Kidney glomerular epithelial cell (primary cell): Measurements from ENCODE around the gene ARF1.

ENCODE experiments used
- DNase-seq: peaks from one replicate; lab custom pipeline; 2025; lab: John Stamatoyannopoulos, UW

ARF1 gene

GRCh38 chr1:228071839-228072657 is 10.5 kb upstream of the ARF1 start:
- no peak for DNase-seq

DNA sequence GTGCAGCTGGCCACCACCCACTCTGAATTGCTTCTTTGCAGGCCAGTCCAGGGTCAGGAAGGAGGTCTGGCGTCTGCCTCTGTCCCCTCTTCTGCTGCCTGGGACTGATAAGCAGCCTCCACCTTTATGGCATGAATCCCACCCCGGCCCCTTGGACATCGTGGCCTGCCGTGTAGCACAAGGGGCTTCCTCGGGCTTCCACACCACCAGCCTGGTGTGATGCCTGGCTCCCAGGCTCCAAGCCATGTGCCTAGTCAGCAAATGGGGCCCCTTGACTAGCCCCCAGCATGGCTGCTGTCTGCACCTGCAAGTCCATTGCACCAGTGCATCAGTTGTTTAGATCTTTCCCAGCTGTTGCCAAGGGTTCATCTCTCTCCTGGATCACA is 9.9 kb upstream of the ARF1 start:
- DNase-seq = no peak

DNA sequence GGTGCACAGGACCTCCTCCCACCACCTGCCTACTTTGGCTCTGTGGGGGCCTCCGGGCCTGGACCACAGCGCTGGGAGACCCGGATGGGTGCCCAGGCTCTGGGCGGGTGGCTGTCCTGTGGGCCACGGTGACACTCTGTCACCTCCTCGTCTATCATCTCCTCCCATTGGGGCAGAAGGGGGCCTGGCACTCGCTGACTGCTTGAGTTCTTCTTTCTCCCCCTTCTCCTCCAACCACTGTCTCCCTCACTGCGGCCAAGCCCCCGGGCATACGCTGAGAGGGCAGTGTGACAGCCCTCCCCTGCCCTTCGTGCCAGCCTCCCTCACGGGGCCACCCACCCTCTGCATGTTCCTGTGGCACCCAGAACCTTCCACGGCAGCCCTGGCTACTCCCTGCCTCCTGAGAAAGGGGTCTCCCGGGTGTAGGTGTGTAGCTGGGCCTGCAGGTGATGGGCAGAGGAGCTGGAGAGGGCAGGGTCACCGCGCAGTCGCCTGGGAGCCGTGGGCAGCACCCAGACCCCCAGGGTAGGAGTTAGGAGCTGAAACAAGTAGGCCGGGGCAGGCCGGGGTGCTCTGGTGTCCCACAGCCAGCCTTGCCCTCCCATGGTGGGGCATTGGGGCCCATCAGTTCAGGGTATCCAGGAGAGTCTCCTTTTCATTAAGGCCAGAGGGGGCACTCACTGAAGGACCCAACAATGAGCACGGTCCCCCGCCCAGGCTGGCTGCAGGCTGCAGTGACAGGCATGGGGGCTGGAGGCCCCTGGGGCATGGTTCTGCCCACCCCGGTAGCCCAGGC is 9.2 kb upstream of the ARF1 start:
- DNase-seq = no peak

DNA sequence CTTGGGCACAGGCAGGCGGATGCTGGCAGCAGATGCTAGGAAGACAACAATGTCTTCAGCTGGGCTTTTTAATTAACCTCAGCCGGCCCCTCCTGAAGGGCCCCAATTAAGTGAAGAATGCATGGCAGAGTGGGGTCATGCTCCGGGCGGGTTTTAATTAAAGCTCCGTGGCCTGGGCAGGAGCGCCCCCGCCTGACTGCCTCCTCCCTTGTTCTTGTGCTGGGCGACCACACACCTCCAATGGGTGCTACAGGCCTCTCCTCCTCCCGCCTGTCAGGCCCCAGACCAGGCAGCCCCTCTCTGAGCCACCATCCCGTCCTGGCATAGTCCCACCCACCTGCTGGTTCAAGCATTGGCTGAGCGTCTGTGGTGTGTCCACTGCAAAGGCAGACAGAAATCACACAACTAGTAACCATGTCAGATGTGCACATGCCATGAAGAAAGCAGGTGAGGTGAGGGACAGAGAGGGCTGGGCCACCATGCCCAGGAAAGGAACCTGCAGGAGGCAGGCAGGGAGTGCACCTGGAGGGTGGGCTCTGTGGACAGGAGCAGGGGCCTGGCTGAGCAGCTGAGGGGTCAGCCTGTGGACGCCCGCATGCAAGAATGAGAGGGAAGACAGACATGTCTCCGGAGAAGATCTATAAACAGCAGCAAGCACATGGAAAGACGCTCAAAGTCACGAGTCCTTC is 8.5 kb upstream of the ARF1 start:
- no peak for DNase-seq

GRCh38 chr1:228074954-228075730 is 7.4 kb upstream of the ARF1 start:
- DNase-seq = no peak

DNA sequence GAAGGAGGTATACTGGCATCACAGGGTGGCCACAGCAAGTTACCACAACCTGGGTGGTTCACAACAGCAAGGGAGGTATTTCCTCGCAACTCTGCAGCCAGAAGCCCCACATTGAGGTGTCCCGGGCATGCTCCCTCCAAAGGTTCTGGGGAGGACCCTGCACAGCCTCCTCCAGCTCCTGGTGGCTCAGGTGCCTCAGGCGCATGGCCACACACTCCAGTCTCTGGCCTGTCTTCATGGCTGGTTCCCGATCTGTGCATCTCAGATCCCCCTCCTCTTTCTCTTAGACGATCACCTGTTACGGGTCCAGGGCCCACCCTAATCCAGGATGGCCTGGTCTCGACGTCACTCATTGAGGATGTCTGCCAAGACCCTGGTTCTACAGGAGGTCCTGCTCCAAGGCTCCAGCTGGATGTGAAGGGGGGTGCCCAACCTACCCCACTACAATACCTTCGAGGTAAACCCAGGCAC is 6.7 kb upstream of the ARF1 start:
- DNase-seq = no peak

- DNase-seq = no peak
These were observed 5.6 kb upstream of the ARF1 start for GRCh38 chr1:228076796-228077430.

DNA sequence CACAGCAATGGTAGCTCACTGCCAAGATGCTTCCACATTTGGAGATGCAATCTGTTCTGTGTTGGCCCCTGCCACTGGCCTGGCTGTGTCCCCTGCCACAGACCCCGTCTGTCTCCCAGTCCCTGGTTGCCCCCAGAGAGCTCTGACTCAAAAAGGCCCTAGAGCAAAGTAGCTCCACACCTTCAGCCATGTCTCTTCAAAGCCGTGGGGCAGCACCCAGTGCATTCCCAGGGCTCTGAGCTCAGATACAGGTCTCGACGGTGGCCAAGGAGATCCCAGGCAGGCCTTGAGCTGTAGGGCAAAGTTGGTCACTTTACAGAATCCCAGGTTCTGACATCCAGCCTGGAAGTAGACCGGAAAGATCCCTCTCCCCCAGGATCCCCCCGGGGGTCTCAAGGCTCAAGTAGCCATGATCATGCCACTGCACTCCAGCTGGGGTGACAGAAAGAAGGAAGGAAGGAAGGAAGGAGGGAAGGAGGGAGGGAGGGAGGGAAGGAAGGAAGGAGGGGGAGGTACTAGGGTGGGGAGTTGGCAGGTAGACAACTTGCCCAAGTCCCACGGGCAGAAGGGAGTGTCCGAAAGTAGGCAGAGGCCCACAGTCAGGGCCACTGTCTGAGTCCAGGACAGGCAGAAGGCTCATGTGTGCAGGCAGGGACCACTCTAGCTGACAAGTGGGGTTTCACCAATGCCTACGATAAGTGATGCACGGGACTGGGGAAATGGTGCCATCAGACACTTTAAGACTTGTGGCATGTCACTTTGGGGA is 4.8 kb upstream of the ARF1 start:
- no peak for DNase-seq

DNA sequence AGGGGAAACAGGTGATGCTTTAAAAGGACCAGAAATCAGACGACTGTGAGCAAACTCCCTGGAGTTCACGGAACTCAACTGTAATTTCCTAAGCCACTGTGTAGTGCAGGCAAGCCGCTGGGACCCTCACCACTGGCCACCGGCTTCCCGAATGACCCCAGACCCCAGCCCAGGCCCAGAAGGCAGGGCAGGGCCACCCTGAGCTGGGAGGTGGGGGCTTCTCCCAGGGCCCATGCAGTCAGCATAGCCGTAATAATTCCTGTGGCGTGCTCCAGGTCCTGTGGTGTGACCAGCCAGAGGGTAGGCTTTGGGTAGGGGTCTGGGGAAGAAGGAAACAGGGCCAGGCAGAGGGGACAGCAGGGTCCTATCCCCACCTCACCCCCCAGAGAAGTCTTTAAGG is 3.5 kb upstream of the ARF1 start:
- DNase-seq = no peak

DNA sequence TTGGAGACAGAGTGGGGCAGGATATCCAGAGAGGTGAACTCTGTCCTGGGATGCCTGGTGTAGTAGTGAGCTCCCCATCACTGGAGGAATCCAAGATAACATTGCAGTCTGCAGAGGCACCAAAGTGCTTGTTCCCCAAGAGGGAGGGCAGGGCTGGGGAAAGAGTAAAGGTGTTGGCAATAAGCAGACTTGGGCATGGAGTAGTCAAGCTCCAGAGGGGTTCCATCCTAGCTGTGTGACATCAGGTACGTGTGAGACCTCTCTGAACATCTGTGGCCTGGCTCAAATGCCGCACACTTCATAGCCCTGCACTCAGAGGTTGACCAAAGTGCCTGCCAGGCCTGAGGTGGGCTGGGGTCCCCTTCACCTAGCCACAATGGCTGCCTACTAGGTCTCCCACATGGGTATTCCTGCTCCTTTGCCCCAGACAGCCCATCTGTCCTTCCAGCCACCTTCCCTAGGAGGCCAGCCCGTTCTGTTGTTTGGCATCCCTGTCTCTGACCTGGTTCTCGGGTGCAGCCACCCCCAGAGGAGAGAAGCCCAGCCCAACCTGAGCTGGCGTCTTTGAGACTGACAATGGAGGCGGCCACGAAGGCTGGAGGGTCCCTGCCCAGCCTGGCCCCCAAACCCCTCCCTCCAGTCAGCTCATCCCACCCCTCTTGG is 2.8 kb upstream of the ARF1 start:
- no peak for DNase-seq

GRCh38 chr1:228081144-228081543 is 1.4 kb upstream of the ARF1 start:
- no peak for DNase-seq

DNA sequence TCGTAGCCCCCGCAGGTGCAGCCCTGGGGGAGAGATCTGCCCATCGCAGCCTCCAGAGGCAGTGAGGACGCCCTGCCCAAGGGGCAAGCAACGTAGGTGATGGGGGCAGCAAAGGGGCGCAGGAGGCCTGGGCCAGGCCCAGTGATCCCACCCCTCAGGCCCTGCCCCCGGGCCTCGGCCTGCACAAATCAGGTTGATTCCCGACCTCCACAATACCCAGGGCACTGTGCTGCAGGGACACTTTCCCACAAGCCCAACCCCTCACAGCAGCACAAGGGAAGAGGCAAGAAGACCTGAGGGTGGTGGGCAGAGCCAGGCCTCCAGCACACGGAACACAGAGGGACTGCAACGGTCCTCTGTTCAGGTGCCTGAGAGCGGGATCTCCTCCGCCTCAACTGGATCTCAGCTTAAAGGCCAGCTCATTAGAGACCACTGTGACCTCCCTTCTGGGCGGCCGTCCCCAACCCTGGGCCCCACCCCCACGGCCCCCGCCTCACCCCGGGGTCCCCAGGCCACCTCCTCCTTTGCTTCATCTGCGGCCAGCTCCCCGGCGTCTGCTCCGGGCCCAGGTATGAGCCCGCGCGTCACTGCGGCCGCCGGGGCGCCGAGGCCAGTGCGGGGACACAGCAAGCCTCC is 812 bp upstream of the ARF1 start:
- DNase-seq = no peak

DNA sequence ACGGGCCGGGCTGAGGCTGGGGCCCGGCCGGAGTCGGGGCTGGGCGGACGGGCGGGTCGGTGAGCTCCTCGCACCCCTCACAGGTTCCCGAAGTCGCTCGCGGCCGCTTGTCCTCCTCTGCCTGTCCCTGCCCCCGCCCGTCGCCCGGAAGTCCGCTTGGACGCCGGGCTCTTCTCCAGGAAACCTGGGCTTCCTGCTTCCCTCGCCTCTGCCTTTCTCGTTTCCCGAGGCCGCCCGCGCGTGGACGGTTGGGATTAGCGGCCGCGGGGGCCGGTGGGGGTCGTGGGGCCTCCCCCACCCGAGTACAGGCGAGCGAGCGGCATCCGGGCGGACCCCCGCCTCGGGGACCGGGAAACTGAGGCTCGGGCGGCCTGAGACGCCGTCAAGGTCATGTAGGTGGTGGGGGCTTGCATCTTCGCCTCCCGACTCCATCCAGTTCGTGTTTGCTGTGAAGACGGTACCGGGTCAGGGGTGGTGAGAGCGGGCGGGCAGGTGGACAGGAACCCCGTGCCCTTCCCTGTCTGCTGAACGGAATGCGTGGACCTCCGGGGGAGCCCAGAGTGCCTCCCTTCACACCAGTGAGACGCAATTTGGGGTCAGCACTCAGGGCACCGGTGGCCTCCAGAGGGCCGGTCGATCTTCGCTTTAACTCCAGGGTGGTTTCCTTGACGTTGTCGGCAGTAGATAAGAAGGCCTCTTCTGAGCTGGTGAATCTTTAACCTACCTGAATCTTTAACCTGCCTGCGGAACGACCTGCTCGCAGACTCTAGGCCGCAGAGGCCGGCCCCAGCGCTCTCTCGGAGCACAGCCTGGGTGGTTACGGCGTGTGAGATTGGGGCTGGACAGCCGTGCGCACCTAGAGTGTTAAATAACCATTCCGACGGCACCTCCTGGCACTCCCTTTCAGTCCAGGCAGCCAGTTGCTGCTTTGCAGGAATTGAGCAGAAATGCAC is 686 bp downstream of the ARF1 start:
- no peak for DNase-seq

GRCh38 chr1:228083871-228084278 is 1.4 kb downstream of the ARF1 start:
- DNase-seq = peak; percentile 35

DNA sequence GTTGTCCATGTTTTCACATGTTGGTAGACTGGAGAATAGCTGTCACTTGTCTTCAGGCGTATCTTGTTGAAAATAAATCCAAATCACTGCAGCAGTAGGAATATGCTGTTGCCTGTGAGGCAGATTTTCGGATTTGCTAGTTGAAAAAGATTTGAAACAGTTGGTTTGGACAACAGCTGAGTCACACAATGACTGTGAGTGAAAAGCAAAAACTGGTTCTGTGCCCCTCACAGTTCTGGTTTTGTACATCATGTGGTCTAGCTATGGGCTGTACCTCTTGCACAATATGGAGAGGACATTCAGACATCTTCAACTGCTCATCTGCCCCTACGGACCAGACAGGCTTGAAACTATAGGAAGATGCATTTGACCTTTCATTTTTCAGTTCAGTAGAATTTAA is 1.8 kb downstream of the ARF1 start:
- no peak for DNase-seq

GRCh38 chr1:228084797-228085196 is 2.3 kb downstream of the ARF1 start:
- peak; percentile 15 for DNase-seq

GRCh38 chr1:228085287-228085951 is 2.9 kb downstream of the ARF1 start:
- peak; percentile 33 for DNase-seq

GRCh38 chr1:228087771-228088251 is 5.3 kb downstream of the ARF1 start:
- DNase-seq = peak; percentile 78
